Heart left ventricle (tissue), 13 donors: Measurements from ENCODE around the gene PCDHGB5.
"Not testable (repeated sequence)": the region's sequence is repeated elsewhere in the genome, so short reads cannot be mapped to it uniquely, and the experiment has no call there.

Experiments used
- POLR2A ChIP-seq, 2 donors: fragments of 450-650 bp; IDR thresholded peaks; one replicate each; pipeline ENCODE4 v1.6.1; 2017; ENCODE audit warnings: antibody characterized with exemption in 2 of 2, mild to moderate bottlenecking in 2 of 2, moderate library complexity in 2 of 2
- TF ChIP-seq, protein P1 (sequence below), 12 donors: fragments of 200-600 bp; sonication (generic) in 4 of 12; IDR thresholded peaks; one replicate each; pipeline versions ENCODE4 v1.5.0 to v1.8.0; 2018 to 2022; ENCODE audit warnings: antibody characterized with exemption in 12 of 12, mild to moderate bottlenecking in 5 of 12
- donor health status: ischemic (EF 13 %, LVEDD 7.1; RV severe dilation, severe dysfunction).
- donor health status: DM: no; HTN: yes; CAD: no.
- donor health status: DM: no; HTN: no; CAD: no.
- donor health status: ischemic (EF 25% LVEDD 6.9; RV normal size, moderate dysfunction).
- donor health status: ischemic (EF 25% LVEDD 5.7; RV mildly dilated, moderate dysfunction).
- donor health status: ischemic (EF 35%, LVEDD 5.7; RV mildly dilated, moderate dysfunction).
- donor health status: nonischemic (EF 11% LVEDD 7.7; RV severe dilation, severe dysfunction).
- donor health status: DM: yes; HTN: yes; CAD: no.
- donor health status: PGD.
- donor health status: ischemic (EF 29% LVEDD 5.4; RV normal size, mild dysfunction).
- donor health status: nonischemic (EF 23%, LVEDD 6.1; RV moderate dilation, normal function).

DNA sequence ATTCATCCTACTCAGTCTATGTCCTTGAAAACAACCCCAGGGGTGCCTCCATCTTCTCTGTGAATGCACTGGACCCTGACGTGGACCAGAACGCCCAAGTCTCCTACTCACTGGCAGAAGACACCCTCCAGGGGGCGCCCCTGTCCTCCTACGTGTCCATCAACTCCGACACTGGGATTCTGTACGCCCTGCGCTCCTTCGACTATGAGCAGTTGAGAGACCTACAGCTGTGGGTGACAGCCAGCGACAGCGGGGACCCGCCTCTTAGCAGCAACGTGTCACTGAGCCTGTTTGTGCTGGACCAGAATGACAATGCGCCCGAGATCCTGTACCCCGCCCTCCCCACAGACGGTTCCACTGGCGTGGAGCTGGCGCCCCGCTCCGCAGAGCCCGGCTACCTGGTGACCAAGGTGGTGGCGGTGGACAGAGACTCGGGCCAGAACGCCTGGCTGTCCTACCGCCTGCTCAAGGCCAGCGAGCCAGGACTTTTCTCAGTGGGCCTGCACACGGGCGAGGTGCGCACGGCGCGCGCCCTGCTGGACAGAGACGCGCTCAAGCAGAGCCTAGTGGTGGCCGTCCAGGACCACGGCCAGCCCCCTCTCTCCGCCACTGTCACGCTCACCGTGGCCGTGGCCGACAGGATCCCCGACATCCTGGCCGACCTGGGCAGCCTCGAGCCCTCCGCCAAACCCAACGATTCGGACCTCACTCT, 22.1 kb upstream of the PCDHGB5 start:
- TF ChIP-seq, protein P1, sequence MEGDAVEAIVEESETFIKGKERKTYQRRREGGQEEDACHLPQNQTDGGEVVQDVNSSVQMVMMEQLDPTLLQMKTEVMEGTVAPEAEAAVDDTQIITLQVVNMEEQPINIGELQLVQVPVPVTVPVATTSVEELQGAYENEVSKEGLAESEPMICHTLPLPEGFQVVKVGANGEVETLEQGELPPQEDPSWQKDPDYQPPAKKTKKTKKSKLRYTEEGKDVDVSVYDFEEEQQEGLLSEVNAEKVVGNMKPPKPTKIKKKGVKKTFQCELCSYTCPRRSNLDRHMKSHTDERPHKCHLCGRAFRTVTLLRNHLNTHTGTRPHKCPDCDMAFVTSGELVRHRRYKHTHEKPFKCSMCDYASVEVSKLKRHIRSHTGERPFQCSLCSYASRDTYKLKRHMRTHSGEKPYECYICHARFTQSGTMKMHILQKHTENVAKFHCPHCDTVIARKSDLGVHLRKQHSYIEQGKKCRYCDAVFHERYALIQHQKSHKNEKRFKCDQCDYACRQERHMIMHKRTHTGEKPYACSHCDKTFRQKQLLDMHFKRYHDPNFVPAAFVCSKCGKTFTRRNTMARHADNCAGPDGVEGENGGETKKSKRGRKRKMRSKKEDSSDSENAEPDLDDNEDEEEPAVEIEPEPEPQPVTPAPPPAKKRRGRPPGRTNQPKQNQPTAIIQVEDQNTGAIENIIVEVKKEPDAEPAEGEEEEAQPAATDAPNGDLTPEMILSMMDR (IDR thresholded peaks at IDR 0.05): peak in 1 of 12 donors; percentile 9
- TF ChIP-seq POLR2A (IDR thresholded peaks at IDR 0.05): not testable (repeated sequence)
